ENCODE data around the gene FBXL5. TPM values are rescaled to one million over a fixed set of nuclear protein-coding genes. Genes with fewer than 3 reads are reported as not detected.

FBXL5 gene
- total and polyA plus RNA-seq, 9 of the 15 experiments (the other 6 are each of a cell fraction or from before 2014, with no cell fraction given) = 6.0 to 35.2 (median 22.1) TPM

DNA sequence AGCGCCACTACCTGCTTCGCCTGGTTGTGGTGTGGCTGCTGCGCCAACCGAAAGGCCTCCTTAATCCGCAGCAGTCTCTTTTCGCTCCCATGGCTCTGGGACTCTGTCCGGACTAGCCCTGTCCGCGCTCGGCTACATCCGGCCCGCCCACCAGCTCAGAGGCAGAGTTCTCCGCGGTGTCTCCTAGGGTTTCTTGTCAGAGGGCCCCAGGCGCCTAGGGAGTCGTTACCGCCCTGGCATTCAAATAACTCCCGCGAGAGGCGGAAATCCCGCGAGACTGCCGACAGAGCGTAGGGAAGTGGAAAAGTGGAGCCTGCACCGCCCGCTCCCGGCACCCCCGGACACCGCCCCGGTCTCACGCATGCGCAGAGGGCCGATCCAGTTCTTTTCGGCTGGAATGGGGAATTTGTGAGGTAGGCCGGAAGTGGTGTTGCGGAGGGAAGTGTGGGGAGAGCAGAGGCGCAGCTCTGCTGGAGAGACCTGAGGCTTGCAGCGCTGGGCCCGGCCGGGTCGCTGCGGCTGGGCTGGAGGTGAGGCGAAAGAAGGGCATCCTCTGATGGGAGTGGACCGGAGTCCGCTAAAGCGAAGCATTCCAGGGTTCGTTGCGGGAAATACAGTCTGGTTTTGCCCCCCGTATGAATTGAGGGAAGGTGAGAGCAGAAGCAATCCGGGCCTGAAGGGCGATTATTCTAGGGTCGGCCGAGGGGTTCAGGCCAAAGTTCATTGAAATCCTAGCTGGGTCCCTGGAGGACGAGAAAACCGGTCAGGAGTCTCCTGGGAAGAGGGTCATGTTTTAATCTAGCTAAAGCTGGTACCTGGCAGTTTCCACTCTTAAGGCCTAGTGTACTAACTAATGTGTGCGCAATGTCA is 26.4 kb upstream of the FBXL5 start, which contains the start of gene FAM200B (continued):
- TF ChIP-seq, protein P1, sequence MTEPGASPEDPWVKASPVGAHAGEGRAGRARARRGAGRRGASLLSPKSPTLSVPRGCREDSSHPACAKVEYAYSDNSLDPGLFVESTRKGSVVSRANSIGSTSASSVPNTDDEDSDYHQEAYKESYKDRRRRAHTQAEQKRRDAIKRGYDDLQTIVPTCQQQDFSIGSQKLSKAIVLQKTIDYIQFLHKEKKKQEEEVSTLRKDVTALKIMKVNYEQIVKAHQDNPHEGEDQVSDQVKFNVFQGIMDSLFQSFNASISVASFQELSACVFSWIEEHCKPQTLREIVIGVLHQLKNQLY (CRISPR knock-in tag; conservative IDR thresholded peaks at IDR 0.05) = no peak
- TF ChIP-seq CREBBP (IDR thresholded peaks at IDR 0.05; ENCODE audit: low read depth, low read length) (no peak), TRIM28 (IDR thresholded peaks at IDR 0.05) (peak; percentile 41; the same call in 1 of the 2 replicates), ZNF212 (CRISPR knock-in tag; IDR thresholded peaks at IDR 0.05) (no peak), YBX1 (IDR thresholded peaks at IDR 0.05) (no peak), GTF2F1 (IDR thresholded peaks at IDR 0.05; ENCODE audit: low read depth, low read length) (0 out of 2 replicates have a peak, but pooled peaks have one; percentile 65), BDP1 (IDR thresholded peaks at IDR 0.05; ENCODE audit: insufficient read depth, insufficient read length) (no peak), ATF7 (IDR thresholded peaks at IDR 0.05) (peak; percentile 72), PPARD (CRISPR knock-in tag; IDR thresholded peaks at IDR 0.05) (no peak), CBX8 (IDR thresholded peaks at IDR 0.05; ENCODE audit: borderline replicate concordance, extremely low read depth, low read depth, low read length, poor library complexity, severe bottlenecking) (no peak), CCAR2 (IDR thresholded peaks at IDR 0.05; ENCODE audit: low read depth, low read length) (no peak), SIN3B (IDR thresholded peaks at IDR 0.05; ENCODE audit: low read depth) (peak; percentile 67; the same call in 1 of the 2 replicates), ZNF644 (tag; IDR thresholded peaks at IDR 0.05; ENCODE audit: low read depth) (no peak), ZNF347 (CRISPR knock-in tag; IDR thresholded peaks at IDR 0.05; ENCODE audit: low read depth) (no peak), NELFE (IDR thresholded peaks at IDR 0.05; ENCODE audit: insufficient read depth, insufficient read length) (no peak), ZNF224 (CRISPR knock-in tag; IDR thresholded peaks at IDR 0.05) (peak; percentile 55; the same call in 1 of the 2 replicates)
- TF ChIP-seq, protein P2, sequence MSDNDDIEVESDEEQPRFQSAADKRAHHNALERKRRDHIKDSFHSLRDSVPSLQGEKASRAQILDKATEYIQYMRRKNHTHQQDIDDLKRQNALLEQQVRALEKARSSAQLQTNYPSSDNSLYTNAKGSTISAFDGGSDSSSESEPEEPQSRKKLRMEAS (CRISPR knock-in tag; IDR thresholded peaks at IDR 0.05) = no peak; the same call in 1 of the 2 replicates
- TF ChIP-seq, protein P3, sequence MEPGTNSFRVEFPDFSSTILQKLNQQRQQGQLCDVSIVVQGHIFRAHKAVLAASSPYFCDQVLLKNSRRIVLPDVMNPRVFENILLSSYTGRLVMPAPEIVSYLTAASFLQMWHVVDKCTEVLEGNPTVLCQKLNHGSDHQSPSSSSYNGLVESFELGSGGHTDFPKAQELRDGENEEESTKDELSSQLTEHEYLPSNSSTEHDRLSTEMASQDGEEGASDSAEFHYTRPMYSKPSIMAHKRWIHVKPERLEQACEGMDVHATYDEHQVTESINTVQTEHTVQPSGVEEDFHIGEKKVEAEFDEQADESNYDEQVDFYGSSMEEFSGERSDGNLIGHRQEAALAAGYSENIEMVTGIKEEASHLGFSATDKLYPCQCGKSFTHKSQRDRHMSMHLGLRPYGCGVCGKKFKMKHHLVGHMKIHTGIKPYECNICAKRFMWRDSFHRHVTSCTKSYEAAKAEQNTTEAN (CRISPR knock-in tag; IDR thresholded peaks at IDR 0.05) = no peak
- TF ChIP-seq, protein P4, sequence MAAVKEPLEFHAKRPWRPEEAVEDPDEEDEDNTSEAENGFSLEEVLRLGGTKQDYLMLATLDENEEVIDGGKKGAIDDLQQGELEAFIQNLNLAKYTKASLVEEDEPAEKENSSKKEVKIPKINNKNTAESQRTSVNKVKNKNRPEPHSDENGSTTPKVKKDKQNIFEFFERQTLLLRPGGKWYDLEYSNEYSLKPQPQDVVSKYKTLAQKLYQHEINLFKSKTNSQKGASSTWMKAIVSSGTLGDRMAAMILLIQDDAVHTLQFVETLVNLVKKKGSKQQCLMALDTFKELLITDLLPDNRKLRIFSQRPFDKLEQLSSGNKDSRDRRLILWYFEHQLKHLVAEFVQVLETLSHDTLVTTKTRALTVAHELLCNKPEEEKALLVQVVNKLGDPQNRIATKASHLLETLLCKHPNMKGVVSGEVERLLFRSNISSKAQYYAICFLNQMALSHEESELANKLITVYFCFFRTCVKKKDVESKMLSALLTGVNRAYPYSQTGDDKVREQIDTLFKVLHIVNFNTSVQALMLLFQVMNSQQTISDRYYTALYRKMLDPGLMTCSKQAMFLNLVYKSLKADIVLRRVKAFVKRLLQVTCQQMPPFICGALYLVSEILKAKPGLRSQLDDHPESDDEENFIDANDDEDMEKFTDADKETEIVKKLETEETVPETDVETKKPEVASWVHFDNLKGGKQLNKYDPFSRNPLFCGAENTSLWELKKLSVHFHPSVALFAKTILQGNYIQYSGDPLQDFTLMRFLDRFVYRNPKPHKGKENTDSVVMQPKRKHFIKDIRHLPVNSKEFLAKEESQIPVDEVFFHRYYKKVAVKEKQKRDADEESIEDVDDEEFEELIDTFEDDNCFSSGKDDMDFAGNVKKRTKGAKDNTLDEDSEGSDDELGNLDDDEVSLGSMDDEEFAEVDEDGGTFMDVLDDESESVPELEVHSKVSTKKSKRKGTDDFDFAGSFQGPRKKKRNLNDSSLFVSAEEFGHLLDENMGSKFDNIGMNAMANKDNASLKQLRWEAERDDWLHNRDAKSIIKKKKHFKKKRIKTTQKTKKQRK (IDR thresholded peaks at IDR 0.05; ENCODE audit: borderline replicate concordance, low read depth, low read length) = no peak
